Osteoblast (primary cell): ENCODE measurements around the gene CENPB. TPM values are rescaled to one million over a fixed set of nuclear protein-coding genes. Genes with fewer than 3 reads are reported as not detected.
A peak's percentile ranks its signal among the peaks of the same experiment; 100 is the strongest.

Experiments used
- DNase-seq: peaks from one replicate; pipeline ENCODE4 v3.0.0; 2011; ENCODE audit warnings: low spot score, mixed read lengths; ENCODE audit not compliant: insufficient read length; ENCODE audit errors: missing footprints
- H2AFZ ChIP-seq: 2 replicates; pipeline ENCODE4 v1.6.0; 2011; ENCODE audit warnings: mild to moderate bottlenecking, low read length
- H3K27ac ChIP-seq: 2 replicates; pipeline ENCODE4 v1.5.1; 2011; ENCODE audit warnings: mild to moderate bottlenecking, low read depth, low read length, moderate library complexity
- H3K27me3 ChIP-seq: 2 replicates; pipeline ENCODE4 v1.6.0; 2012; ENCODE audit warnings: mild to moderate bottlenecking, control low read depth, inconsistent platforms, low read length, moderate library complexity; ENCODE audit not compliant: insufficient read depth
- H3K36me3 ChIP-seq: 2 replicates; pipeline ENCODE4 v1.5.1; 2011; ENCODE audit warnings: mild to moderate bottlenecking, low read length, control low read depth, moderate library complexity; ENCODE audit not compliant: insufficient read depth
- H3K4me1 ChIP-seq: 2 replicates; pipeline ENCODE4 v1.5.1; 2011; ENCODE audit warnings: mild to moderate bottlenecking, low read length, control low read depth, moderate library complexity; ENCODE audit not compliant: insufficient read depth
- H3K4me2 ChIP-seq: 2 replicates; pipeline ENCODE4 v1.6.0; 2011; ENCODE audit warnings: mild to moderate bottlenecking, low read length; ENCODE audit not compliant: insufficient read depth
- H3K4me3 ChIP-seq: fragments of 200-600 bp; sonication (generic); 3 replicates; pipeline ENCODE4 v1.5.1; 2012; ENCODE audit warnings: mild to moderate bottlenecking, low read length, inconsistent platforms; ENCODE audit not compliant: insufficient read depth
- H3K79me2 ChIP-seq: 2 replicates; pipeline ENCODE4 v1.6.0; 2012; ENCODE audit warnings: mild to moderate bottlenecking, low read length, control low read depth, inconsistent platforms; ENCODE audit not compliant: insufficient read depth
- H3K9me3 ChIP-seq: 2 replicates; pipeline ENCODE4 v1.5.1; 2011; ENCODE audit warnings: low read depth, low read length, control low read depth
- H4K20me1 ChIP-seq: 2 replicates; pipeline ENCODE4 v1.6.0; 2012; ENCODE audit warnings: mild to moderate bottlenecking, low read length, control low read depth; ENCODE audit not compliant: insufficient read depth
- total RNA-seq: library from RNA; depleted of rRNA; stranded (reverse); fragments of >200 nt; gene quantifications from 2 replicates; pipeline ENCODE4 v1.2.3, GENCODE V29; 2012
- TF ChIP-seq, protein P1 (sequence below): IDR thresholded peaks from 2 replicates; pipeline ENCODE4 v1.5.1; 2011; ENCODE audit warnings: mild to moderate bottlenecking, low read depth, low read length, moderate library complexity; ENCODE audit errors: extremely low read depth

The CENPB gene
- total RNA-seq, 1 donor, result 95.5 TPM

DNA sequence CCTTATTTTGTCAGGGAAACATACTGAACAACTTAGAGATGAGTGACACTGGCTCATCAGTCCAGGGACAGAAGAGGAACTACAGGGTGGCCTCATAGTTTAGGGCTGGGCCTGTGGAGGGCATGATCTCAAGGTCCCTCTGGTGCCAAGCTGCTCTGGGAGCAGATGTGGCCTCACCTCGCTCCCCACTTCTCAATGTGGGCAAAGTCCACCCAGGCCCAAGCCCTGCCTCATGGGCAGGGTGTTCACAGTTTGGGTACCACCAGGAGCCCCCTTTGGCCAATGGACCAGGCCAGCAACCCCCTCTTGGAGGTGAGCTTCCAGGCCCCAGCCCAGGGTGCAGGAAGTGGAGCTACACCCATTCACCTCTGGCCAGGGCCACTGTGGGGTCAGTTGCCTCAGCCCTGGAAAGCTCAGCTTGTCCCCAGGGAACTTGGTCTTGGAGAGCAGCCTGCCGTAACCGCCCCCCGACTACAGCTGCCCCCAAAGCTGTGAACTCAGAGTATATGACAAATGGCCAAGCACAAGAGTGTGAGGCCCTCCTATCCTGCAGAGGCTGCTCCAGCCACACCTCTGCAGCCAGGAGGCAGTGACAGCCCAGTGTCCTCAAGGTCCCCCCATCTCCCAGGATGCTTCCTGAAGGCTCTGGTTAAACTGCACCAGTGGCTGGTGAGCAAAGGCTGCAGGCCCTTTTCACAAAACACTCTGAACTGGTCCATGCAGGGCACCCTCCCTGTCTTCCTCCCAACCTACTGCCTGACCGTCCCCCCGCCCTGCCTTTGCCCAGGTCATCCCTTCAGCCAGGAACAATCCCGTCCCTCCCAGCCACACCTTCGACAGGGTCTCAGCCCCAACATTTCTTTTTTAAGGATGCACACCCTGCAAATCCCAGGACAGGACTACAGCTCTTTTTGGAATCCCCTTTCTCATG is 22.6 kb downstream of the CENPB start:
- Histone ChIP-seq H3K4me3 (no peak overlapping the region), H3K9me3 (no peaks in the 10 kb centered on the region), H2AFZ (no peak overlapping the region), H3K79me2 (peaks cover 24% of the 10 kb centered on the region), H3K4me2 (no peak overlapping the region), H3K27ac (no peak overlapping the region), H3K4me1 (peaks cover 24% of the 10 kb centered on the region), H4K20me1 (no peaks in the 10 kb centered on the region), H3K36me3 (peaks cover 4% of the 10 kb centered on the region), H3K27me3 (no peaks in the 10 kb centered on the region)
- peak; percentile 43 for DNase-seq
- TF ChIP-seq, protein P1, sequence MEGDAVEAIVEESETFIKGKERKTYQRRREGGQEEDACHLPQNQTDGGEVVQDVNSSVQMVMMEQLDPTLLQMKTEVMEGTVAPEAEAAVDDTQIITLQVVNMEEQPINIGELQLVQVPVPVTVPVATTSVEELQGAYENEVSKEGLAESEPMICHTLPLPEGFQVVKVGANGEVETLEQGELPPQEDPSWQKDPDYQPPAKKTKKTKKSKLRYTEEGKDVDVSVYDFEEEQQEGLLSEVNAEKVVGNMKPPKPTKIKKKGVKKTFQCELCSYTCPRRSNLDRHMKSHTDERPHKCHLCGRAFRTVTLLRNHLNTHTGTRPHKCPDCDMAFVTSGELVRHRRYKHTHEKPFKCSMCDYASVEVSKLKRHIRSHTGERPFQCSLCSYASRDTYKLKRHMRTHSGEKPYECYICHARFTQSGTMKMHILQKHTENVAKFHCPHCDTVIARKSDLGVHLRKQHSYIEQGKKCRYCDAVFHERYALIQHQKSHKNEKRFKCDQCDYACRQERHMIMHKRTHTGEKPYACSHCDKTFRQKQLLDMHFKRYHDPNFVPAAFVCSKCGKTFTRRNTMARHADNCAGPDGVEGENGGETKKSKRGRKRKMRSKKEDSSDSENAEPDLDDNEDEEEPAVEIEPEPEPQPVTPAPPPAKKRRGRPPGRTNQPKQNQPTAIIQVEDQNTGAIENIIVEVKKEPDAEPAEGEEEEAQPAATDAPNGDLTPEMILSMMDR, result no peak

DNA sequence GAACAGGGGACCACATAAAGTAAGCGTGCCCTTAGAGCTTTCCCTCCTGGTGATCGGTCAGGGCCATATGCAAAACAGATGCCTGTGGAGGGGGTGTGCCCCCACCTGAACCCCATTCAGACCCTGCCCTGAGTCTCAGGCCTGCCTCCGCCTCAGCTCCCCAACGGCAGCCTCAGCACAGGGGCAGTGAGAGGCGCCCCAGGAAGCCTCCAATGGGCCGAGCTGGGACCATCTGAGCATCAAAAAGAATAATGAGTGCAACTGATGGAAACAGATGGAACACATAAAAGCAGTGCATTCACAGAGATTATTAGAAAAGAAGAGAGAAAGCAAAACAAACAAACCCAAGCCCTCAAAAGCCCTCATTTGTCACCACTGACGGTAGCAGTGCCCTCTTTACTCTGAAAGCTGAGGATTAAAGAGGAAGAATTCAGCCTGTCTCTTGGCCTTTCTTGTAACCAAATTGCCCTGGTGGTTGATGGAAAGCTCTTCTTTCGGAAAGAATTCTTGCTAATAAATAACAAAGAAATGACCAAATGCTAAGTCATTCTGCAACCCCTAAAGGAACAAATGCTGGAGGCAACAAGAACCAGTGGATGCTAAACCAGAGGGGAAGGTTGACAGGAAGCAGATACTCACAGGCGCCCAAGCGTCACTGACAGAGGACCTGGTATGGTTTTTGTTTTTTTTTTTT is 25.7 kb downstream of the CENPB start:
- H3K27ac ChIP-seq, result no peak overlapping the region
- no peak overlapping the region for H2AFZ ChIP-seq
- no peak overlapping the region for H3K4me2 ChIP-seq
- H3K9me3 ChIP-seq, result no peaks in the 10 kb centered on the region
- no peaks in the 10 kb centered on the region for H3K27me3 ChIP-seq
- H4K20me1 ChIP-seq, result no peaks in the 10 kb centered on the region
- peaks cover 13% of the 10 kb centered on the region for H3K36me3 ChIP-seq
- peak; percentile 73 for DNase-seq
- H3K4me1 ChIP-seq, result no peaks in the 10 kb centered on the region
- no peak overlapping the region for H3K4me3 ChIP-seq
- TF ChIP-seq, protein P1, result no peak
- H3K79me2 ChIP-seq, result peaks cover 8% of the 10 kb centered on the region

DNA sequence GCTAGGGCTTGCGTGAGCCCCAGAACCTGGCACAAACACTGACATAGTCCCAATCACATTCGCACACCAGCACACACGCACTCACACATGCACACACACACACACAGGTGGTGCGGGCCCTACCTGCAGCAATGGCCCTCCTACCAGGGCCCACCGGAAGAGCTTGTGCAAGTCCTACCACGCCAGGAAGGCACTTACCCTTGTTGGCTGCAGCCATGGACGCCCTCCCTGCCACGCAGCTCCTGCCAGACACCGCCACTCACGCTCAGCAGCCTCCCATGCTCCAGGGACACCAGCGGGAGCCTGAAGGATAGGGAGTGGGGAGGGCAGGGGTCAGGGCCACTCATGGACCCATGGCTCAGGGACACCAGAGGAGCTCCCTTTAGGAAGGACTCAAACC is 26.7 kb downstream of the CENPB start:
- no peaks in the 10 kb centered on the region for H3K4me1 ChIP-seq
- TF ChIP-seq, protein P1, result no peak

DNA sequence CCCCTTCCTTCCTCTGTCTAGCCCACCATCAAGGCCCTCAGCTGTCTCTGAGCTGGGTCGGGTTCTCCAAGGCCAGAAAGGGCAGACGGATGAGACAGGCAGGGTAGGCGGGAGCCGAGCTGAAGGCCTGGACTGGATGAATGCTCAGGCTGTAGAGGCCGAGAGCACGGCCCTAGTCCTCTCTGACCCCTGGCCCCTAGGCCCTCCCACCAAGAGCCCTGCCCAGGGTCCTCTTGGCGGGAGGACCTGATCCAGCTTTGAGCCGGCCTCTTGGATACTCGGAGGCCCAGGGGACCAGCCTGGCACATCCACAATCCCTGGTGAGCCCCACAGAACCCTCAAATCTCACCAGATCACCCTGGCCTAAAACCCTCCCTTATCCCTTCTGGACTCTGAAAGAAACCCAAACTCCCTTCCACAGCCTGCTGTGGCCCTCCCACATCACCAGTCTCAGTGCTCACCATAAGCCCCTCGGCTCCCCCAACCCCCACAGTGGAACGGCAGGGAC is 27.2 kb downstream of the CENPB start:
- Histone ChIP-seq H3K4me1 (no peaks in the 10 kb centered on the region), H3K4me2 (no peak overlapping the region), H3K27me3 (no peaks in the 10 kb centered on the region), H4K20me1 (no peaks in the 10 kb centered on the region), H2AFZ (no peak overlapping the region), H3K36me3 (peaks cover 13% of the 10 kb centered on the region), H3K79me2 (peaks cover 3% of the 10 kb centered on the region), H3K27ac (no peak overlapping the region), H3K4me3 (no peak overlapping the region), H3K9me3 (no peaks in the 10 kb centered on the region)
- TF ChIP-seq, protein P1, result no peak
- peak; percentile 29 for DNase-seq

More for the DNA sequence above, 26.7 kb downstream of the CENPB start:
- Histone ChIP-seq H2AFZ (no peak overlapping the region), H3K36me3 (peaks cover 13% of the 10 kb centered on the region), H3K79me2 (peaks cover 3% of the 10 kb centered on the region), H3K4me2 (no peak overlapping the region), H3K27me3 (no peaks in the 10 kb centered on the region), H3K27ac (no peak overlapping the region), H3K4me3 (no peak overlapping the region), H3K9me3 (no peaks in the 10 kb centered on the region), H4K20me1 (no peaks in the 10 kb centered on the region)
- peak; percentile 5 for DNase-seq
